Fibroblast of skin of abdomen (primary cell): ENCODE results near the gene KRT34.
"Not testable (repeated sequence)": the region's sequence is repeated elsewhere in the genome, so short reads cannot be mapped to it uniquely, and the experiment has no call there.

Source experiments
- DNase-seq: peaks from one replicate; pipeline ENCODE4 v3.0.0-alpha.2; 2013

KRT34 gene

DNA sequence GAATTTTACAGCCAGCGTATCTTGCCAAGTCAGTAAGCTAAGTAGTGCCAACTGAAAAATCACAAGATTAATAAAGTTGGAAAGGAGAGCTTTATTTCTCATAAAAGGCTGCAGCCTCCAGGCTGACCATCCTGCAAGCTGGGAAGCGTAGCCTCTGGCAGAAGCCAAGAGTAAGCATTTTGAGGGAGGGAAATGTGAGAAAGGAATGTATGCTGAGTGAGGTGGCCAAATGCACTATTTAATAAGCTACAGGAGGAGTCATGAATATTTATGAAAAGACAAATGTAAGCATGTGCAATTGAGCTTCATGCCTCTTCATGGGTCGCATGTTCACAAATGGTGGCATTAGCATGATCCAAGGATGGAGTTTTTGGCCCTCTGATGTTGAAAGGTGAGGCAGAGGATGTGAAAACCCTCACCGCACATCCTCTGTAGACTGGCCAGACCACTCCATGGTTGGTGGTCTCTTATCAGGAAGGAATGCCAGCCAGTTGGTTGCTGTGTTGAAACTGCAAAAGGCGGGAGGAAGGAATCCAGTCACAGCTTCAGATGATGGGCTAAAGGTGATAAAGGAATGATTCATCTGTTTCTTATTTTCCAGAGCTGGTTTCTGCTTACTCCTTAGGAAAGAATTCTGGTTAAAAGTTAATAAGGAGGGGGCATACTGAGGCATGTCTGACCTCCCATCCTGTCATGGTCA lies 21.7 kb downstream of the KRT34 start:
- peak; percentile 69 for DNase-seq

DNA sequence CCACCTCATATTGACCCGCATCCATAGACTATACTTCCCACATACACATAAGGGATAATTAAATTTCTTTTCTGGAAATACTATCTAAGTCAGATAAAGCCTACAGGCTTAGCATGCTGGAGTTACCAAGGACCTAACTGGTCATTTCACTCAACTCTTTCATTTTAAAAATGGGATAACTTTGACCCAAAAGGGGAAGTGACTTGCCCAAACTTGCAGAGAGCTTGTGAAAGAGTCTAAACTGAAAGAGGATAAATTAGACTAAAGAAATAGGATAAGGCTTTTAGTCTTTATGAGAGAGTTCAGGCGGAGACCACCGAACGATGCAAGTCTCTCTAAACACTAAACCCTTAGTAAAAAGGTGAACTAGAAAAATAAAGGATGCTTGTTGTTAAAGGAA lies 27.6 kb downstream of the KRT34 start:
- no peak for DNase-seq

DNA sequence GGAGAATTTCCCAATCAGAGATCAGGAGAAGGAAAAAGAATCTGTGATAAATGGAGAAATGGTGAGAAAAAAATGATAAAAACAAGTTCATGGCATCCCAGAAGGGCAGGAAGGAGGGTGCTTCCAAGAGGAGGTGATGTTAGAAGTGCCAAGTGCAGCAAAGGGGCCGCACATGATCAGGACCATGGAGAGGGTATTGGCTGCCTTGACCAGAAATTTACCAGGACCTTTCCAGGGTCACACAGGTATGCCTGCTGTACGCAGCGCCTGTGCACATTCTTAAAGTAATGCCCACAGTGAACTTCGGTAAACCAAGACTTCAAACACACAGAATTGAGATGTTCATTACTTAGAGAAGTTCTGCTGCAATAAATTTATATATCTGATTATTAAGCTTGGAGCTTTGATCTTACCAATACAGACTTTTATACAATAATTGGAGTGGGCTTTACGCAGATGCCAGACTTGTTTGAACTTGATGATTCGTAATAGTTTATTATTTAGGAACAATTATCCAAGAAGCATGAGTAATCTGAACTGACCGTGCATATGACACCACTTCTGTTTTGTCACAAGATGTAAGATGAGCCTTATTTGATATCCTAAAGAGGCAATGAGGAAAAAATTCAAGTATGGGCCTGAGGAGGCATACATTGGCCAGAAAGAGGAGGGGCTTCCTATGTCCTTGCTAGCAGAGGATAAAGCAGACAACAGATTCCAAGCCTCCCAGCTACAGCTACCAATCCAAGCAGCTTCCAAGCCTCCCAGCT lies 29.3 kb downstream of the KRT34 start:
- DNase-seq, result no peak

DNA sequence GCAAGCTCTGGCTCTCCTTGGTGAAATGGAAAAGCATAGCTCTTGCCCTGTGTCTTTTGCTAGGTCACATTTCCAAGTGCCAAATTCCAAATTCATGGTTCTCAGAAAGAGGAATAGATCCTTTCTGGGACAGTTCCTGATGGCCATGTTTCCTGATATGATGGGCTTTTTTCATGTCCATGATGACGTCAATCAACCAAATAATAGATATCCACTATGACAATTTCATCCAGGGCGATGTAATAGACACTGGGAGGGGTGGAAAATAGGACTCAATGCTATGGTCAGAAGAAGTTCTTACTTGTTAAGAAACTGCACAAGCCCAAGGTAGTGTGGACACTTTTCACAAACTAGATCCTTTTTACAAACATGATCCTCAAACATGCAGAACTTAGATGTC lies 30.9 kb downstream of the KRT34 start:
- DNase-seq, result no peak

DNA sequence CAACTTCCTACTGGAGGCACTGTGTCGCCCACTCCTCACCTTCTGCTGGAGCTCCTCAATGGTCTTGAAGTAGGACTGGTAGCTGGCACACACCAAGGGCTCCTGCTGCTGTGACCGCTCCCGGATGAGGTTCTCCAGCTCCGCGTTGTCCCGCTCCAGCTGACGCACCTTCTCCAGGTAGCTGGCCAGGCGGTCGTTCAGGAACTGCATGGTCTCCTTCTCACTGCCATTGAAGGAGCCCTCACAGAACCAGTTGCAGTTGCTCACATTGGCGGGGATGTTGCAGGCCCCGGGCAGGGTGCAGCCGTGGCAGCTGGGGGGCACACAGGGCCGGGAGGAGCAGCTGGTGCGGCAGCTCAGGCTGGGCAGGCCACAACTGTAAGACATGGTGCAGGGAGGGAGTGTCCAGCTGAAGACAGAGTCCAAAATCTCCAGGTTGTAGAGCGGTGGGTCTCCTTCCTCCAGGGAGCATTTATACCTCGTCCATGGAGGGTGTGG lies 31.7 kb downstream of the KRT34 start, which contains the start of gene KRT33A:
KRT33A (minus strand) TSS at position 448 of the 498 bp plus-strand sequence; CDS start at position 387, 61 bp downstream.
- DNase-seq, result not testable (repeated sequence)

DNA sequence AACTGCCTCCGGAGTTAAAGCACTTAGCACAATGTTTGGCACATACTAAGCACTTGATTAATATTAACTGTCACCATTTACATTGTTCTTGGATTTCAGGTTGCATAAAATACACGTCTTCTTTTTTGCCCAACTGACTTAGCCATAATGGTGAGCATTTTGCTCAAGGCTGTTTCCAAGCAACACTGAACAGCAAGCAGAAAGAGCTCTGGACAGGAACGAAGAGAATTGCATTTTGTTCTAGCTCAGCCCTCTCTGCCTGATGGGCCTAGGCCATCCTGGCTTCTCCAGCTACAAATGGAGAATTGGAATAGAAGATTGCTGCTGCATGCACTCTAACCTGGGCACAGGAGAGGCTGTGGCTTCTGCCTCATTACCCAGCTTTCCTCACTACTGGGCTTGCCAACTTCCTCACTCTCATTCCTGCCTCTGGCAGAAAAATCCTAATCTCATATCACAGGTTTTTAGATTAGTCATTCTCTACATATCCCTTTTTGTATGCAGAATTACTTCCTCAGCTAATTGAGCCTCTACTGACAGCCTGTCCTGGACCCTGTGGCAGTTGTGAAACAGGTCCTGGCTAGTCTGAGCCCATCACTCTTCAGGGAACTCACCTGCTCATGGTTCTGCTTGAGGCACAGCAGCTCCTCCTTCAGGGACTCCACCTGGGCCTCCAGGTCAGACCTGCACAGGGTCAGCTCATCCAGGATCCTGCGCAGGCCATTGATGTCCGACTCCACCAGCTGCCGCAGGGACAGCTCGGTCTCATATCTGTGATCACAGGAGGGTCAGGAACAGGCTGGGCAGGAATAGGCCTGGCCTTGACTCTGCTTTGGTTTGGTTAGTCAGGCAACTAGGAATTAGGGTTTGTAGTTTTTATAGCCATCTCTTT lies 34.0 kb downstream of the KRT34 start:
- no peak for DNase-seq

DNA sequence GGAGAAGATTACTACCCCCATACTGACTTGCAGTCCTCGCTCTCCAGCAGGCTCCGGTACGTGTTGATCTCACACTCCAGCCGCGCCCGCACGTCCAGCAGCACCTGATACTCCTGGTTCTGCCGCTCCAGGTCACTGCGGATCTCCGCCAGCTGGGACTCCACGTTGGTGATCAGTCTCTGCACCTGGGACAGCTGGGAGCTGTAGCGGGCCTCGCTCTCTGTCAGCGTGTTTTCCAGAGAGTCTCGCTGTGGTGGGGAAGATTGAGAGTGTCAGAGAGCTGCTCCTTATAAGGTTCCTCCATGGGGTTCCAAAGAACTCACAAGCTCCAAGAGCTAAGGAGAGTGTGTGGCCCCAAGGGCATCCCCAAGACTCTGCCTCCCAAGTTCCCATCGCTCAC lies 35.7 kb downstream of the KRT34 start:
- not testable (repeated sequence) for DNase-seq

DNA sequence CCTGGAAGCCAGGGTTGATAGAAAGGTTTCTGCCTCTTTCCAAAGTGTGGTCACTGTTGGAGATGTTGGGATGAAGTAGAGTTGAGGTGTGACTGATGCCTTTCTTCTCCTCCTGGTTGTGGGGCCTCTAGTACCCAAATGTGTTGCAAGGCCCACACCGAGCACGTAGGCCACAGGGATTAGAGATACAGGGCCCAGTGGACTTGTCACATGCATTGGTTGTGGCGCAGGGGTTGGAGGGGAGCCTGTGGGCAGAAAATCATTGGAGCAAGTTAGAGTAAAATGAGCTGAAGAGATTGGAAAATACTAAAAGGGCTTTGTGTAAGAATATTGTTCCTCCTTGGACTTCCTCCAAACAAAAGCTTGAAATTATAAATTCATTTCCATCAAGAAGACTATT lies 36.1 kb downstream of the KRT34 start:
- DNase-seq, result no peak

DNA sequence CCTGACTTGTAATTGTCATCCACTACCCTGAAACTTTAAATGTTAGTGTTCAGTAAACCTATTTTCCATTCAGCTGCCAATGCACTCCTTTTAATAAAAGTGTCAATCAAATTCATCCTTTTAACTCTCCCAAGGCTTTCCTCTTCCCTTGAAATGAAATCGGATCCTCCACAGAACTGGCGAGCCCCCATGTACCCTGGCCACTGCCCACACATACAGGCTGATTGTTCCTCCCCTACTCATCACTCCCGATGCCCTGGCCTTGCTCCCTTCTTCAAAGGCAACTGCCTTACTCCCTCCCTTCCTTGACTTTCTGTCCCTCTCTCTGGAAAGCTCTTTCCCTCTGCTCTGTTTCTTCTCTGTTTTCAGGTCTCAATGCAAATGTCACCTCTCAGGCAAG lies 39.1 kb downstream of the KRT34 start:
- DNase-seq, result no peak

DNA sequence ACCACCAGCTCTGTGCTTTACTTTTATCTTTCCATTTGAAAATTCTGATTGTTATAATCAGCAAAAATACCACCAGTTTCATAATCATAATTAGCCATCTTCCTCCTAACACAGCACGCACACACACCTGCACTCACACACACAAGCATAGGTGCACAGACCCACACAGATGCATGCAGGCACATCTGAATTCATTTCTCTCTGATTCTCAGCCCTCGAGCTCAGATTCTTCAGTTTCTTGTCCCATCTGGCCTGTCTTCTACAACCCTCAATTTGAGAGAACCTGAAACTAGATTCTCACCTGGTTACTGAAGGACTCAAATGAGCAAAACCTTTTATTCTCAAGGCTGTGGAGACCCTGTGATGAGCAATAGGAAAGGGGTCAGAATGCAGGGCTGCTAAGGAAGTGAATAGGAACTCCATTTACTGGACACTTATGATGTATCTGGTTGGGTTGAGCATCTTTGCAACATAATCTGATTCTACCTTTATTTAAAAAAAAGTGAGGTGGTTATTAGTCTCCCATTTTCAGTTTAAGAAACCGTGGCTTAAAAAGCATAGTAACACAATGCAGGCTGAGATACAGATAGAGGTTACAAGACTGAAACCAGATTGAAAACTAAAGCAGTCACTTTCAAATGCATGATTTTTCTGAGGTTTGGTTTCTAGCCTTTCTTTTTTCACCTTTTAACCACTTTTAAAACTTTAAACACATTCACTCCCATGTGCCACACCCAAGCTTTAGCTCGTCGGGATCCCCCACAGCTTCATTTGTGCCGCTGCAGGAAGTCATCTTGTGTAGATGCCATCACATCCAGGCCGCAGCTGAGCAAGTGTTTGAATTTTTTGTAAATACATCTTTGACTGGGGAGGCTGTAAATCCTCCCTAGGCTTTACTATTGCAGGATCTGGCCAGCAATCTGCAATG lies 40.9 kb downstream of the KRT34 start:
- no peak for DNase-seq

DNA sequence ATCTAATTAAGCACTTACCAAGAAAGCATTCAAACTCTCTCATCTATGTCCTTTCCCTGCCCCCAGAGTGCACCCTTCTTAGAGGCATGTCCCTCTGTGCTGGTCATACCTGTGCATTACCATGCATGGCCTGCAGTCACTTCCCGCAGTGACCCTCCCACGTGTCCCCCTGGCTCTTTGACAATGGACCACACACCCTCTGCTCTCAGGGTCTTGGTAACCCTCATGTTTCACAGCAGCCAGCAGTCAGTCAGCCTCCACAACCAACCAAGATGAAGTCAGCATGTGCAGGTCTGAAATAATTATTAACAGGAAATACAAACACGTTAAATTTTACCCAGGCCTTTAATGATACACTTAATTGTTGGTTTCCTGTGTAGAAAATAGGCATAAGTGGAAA lies 41.6 kb downstream of the KRT34 start:
- DNase-seq, result no peak

DNA sequence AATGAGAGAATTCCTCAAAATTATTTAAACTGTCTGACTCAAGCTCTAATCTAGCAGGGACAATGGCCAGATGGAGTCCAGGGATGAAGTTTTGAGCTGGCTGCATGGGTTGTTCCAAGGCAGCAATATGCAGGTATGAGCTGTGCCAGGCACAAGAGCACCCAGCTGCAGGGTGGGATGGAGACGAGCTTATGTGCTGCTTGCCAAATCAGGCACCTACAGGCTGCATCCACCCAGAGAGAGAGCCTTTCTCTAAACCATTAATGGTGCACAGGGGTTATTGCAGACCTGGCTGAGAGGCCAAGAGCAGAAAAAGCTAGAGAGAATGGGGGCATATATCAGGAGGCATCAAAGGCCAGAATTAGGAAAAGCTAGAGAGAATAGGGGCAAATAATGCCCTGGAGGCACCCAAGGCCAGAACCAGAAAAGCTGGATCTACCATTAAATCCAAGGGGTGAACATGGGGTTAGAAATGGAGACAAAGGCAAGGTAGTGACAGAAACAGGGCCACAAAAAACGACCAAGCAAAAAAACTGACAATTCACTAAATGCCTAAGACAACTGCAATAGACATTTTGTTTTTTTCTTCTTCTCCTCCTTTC lies 42.4 kb downstream of the KRT34 start:
- DNase-seq, result no peak

DNA sequence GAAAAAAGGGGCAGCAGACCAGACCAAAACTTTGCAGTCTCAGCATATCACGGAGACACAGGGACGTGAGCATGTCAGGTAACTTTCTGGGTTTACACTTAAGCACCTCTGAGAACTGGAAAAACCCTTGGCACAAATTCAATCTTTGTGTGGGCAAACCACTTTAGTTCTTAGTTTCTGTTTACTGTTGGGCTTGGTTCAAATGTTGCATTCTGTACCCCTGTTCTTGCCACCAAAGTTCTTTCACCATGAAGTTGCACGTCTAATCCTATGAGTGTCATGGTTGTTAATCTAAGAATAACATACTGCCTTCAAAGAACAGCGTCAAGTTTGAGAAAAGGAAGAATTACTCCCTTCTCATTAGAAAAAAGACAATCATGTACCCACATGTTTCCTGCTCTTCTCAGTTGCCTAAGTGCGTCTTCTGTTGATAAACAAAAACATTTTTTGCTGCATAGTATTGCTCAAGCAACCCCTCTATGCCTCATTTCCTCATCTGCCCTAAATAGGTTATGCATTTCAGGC lies 43.1 kb downstream of the KRT34 start:
- DNase-seq, result no peak

DNA sequence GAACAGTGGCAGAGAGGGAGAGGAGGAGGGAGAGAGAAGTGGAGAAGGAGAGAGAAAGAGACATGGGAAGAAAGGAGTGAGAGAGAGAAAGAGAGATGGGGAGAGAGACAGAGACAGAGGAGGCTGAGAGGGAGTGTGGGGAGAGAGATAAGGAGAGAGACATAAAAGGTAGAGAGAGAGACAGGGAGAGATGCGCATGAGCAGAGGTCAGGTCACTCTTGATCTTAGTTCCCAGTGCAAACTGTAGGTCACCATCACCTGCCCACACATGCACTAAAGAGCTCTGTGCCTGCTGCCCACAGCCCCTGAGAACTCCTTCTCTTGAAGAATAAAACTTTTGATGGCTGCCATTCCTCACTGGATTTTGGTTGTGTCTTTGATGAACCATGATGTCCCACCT lies 46.4 kb downstream of the KRT34 start:
- DNase-seq, result no peak

DNA sequence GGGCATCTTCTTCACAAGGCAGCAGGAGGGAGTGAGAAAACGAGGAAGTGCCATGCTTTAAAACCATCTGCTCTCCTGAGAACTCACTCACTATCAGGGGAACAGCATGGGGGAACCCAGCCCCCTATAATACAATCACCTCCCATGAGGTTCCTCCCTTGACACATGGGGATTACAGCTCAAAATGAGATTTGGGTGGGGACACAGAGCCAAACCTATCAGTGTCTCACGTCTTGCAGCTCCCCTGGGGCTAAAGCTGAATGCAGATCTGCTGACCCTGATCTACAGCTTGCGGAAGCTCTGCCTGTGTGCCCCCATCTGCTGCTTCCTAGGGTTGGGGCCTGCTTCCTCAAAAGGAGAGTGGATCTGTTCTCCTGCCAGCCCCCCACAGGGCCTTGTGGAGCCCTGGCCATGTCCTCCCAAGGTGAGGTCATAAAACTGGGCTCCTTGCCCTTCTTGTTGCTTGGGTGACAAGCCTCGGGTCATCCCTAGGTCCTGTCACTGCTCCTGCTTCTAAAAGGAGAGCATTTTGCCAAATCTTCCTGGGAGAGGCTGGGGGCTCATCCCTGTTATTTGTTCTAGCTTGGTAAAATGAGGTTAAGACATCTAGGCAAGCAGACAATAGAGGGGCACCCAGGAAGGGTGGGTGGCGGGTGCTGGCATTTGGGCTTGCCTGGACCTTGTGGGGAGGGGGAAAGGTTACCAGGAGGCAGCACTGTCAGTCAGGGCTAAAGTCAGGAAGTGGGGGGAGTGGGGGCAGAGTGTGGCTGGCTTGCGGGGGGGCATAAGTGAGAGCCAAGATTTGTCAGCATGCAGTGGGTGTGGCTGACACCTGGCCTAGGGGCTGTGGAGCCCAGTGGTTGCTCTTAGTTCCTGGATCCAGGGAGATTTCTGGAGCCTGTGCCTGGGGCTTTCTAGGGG lies 47.5 kb downstream of the KRT34 start:
- no peak for DNase-seq

DNA sequence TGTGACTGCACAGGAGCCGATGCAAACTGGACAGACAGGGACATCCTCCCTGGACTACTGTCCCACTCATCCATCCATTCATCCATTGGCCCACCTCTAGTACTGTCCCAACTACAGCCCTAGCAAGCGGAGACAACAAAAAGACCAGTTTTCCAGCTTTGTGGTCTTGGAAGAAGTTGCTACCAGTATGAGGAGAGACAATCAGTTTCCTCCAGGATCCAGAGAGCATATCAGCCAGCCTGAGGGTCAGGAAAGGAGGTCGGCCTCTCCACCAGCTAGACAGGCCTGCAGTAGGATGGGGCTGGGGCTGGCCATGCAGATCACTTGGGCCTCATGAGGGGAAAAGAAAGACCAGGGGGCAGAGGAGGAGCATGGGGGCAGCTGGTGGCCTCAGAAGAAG lies 48.3 kb downstream of the KRT34 start:
- DNase-seq, result no peak

DNA sequence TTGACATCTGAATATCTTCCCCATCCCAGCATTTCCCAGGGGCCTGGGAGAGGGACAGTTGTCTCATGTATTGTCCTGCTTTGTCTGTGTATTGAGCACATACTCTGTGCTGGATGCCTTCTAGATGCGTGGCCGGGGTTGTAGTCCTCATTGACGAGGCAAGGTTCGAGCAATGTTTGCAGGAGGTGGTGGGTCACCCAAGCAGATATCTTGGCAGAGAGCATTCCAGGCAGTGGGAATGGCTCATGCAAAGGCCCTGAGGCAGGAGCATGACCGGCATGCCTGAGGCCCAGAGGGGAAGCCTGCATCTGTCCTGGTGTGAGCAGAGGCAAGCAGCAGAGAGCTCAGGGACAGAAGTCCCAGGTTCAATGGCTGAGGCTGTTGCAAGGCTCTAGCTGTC lies 49.0 kb downstream of the KRT34 start:
- DNase-seq, result no peak

DNA sequence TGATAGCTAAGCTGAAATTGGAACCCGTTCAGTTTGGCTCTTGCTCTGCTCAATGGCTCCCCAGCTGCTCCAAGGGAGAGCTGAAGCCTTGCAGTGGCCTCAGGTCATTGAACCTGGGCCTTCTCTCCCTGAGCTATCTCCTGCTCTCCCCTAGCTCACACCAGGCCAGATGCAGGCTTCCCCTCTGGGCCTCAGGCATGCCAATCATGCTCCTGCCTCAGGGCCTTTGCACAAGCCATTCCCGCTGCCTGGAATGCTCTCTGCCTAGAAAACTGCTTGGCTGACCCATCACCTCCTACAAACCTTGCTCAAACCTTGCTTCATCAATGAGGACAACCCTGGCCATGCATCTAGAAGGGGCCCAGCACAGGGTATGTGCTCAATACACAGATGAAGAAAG lies 49.9 kb downstream of the KRT34 start:
- no peak for DNase-seq

DNA sequence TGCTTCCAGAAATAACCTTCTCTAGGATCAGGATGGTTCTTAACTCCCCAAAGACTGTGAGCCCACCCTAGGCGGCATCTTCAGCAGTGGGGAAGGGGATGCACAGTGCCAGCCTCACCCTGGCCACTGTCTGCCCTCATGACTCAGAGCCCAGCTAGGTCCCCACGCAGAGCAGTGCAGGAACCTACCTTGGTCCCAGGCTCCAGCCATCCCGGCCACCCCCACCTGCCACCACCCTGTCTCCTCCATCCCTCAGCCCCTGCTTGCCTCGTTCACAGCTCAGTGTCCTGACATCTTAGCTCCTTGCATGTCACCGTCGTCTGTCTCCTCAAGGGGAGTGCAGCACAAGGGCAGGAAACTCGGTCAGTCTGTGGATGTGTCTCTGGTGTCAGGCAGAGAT lies 50.5 kb downstream of the KRT34 start:
- no peak for DNase-seq
